GM12873 (cell line): ENCODE measurements around the gene RAD54L.

Experiments
- CTCF ChIP-seq: IDR thresholded peaks from 2 replicates; pipeline ENCODE4 v1.5.1; 2012; ENCODE audit warnings: low read depth, mild to moderate bottlenecking, moderate library complexity, low read length, control low read depth; ENCODE audit not compliant: insufficient read depth; ENCODE audit errors: missing control alignments

The RAD54L gene

GRCh38 chr1:46309401-46310159, 62.0 kb downstream of the RAD54L start:
- no peak for TF ChIP-seq CTCF

- no peak for TF ChIP-seq CTCF
Measured at GRCh38 chr1:46310321-46310720, 62.8 kb downstream of the RAD54L start.

- TF ChIP-seq CTCF: no peak
Measured at GRCh38 chr1:46315669-46316403, 68.3 kb downstream of the RAD54L start.

GRCh38 chr1:46317323-46317722, 69.8 kb downstream of the RAD54L start:
- no peak for TF ChIP-seq CTCF
